Muscle of leg (tissue), 16 donors: ENCODE data around the gene HMG20B. TPM values are rescaled to one million over a fixed set of nuclear protein-coding genes. Genes with fewer than 3 reads are reported as not detected.
A peak's percentile ranks its signal among the peaks of the same experiment; 100 is the strongest.

ENCODE experiments used
- DNase-seq: peaks from one replicate; pipeline ENCODE4 v3.0.0; 2013
- H3K27ac ChIP-seq: one replicate; pipeline ENCODE4 v1.5.1; 2013; ENCODE audit warnings: mild to moderate bottlenecking, low read length, control low read depth
- H3K27me3 ChIP-seq: one replicate; pipeline ENCODE4 v1.6.1; 2013; ENCODE audit warnings: low read length; ENCODE audit not compliant: control insufficient read depth, insufficient read depth
- H3K36me3 ChIP-seq: one replicate; pipeline ENCODE4 v1.6.1; 2013; ENCODE audit warnings: low read length; ENCODE audit not compliant: control insufficient read depth, insufficient read depth
- H3K4me1 ChIP-seq: one replicate; pipeline ENCODE4 v1.6.1; 2013; ENCODE audit warnings: low read length; ENCODE audit not compliant: control insufficient read depth, insufficient read depth
- H3K4me3 ChIP-seq: one replicate; pipeline ENCODE4 v1.5.1; 2013; ENCODE audit warnings: low read length, control low read depth
- H3K9me3 ChIP-seq: replicated peaks from 2 replicates; pipeline ENCODE4 v1.6.1; 2013; ENCODE audit warnings: low read depth, low read length; ENCODE audit not compliant: control insufficient read depth
- WGBS: methylation state at CpG from one replicate; pipeline ENCODE4 v1.1.5; 2013; ENCODE audit warnings: missing lambda C conversion rate; ENCODE audit not compliant: insufficient coverage; 5-methylcytosine and 5-hydroxymethylcytosine counted together
- long read RNA-seq, 11 donors: transcript quantifications; one replicate each; lab custom pipeline, GENCODE V29; 2026
- polyA plus RNA-seq, 8 donors: library from polyadenylated mRNA; unstranded; fragments of 120-200 nt; gene quantifications; one replicate each; pipeline versions ENCODE4 v1.2.1 to v1.2.3, GENCODE V29; 2013; ENCODE audit warnings: inconsistent platforms in 1 of 8, low replicate concordance in 1 of 8; ENCODE audit not compliant: insufficient read length in 8 of 8, insufficient read depth in 1 of 8
- total RNA-seq: library from RNA; stranded (reverse); fragments of 120-200 nt; gene quantifications from one replicate; pipeline ENCODE4 v1.2.4, GENCODE V29; 2013

The HMG20B gene
- total RNA-seq = 39.9 TPM
- polyA plus RNA-seq = 10 to 100 TPM; 34.2 to 47.7 (median 40.8) TPM
- long read RNA-seq, donor 1, transcript HMG20B-202 (10 exons, 1,596 nt) = major isoform, 6 of 7 reads
- long read RNA-seq, donor 1, partial matches to known transcripts = 0 of 7 reads
- long read RNA-seq, donor 1, other reads (novel, unspliced or antisense) = 0 of 7 reads
- long read RNA-seq, donor 2 = 0 reads
- long read RNA-seq, donor 3, transcript HMG20B-202 (10 exons, 1,596 nt) = major isoform, 10 of 16 reads
- long read RNA-seq, donor 3, partial matches to known transcripts = 5 of 16 reads
- long read RNA-seq, donor 3, other reads (novel, unspliced or antisense) = 0 of 16 reads
- long read RNA-seq, donor 4, transcript HMG20B-202 (10 exons, 1,596 nt) = major isoform, 14 of 16 reads
- long read RNA-seq, donor 4, partial matches to known transcripts = 0 of 16 reads
- long read RNA-seq, donor 4, other reads (novel, unspliced or antisense) = 0 of 16 reads
- long read RNA-seq, donor 5, transcript HMG20B-202 (10 exons, 1,596 nt) = major isoform, 28 of 51 reads
- long read RNA-seq, donor 5, partial matches to known transcripts = 22 of 51 reads
- long read RNA-seq, donor 5, other reads (novel, unspliced or antisense) = 0 of 51 reads
- long read RNA-seq, donor 6, transcript HMG20B-202 (10 exons, 1,596 nt) = major isoform, 17 of 23 reads
- long read RNA-seq, donor 6, partial matches to known transcripts = 0 of 23 reads
- long read RNA-seq, donor 6, other reads (novel, unspliced or antisense) = 0 of 23 reads
- long read RNA-seq, donor 7, transcript HMG20B-202 (10 exons, 1,596 nt) = major isoform, 8 of 17 reads
- long read RNA-seq, donor 7, partial matches to known transcripts = 9 of 17 reads
- long read RNA-seq, donor 7, other reads (novel, unspliced or antisense) = 0 of 17 reads
- long read RNA-seq, donor 8, transcript HMG20B-202 (10 exons, 1,596 nt) = major isoform, 5 of 11 reads
- long read RNA-seq, donor 8, partial matches to known transcripts = 6 of 11 reads
- long read RNA-seq, donor 8, other reads (novel, unspliced or antisense) = 0 of 11 reads
- long read RNA-seq, donor 9, transcript HMG20B-202 (10 exons, 1,596 nt) = major isoform, 6 of 11 reads
- long read RNA-seq, donor 9, transcript HMG20B-209 (3 exons, 806 nt) = minor isoform, 5 of 11 reads
- long read RNA-seq, donor 9, partial matches to known transcripts = 0 of 11 reads
- long read RNA-seq, donor 9, other reads (novel, unspliced or antisense) = 0 of 11 reads
- long read RNA-seq, donor 10, transcript HMG20B-202 (10 exons, 1,596 nt) = major isoform, 6 of 11 reads
- long read RNA-seq, donor 10, transcript HMG20B-209 (3 exons, 806 nt) = minor isoform, 5 of 11 reads
- long read RNA-seq, donor 10, partial matches to known transcripts = 0 of 11 reads
- long read RNA-seq, donor 10, other reads (novel, unspliced or antisense) = 0 of 11 reads
- long read RNA-seq, donor 11, transcript HMG20B-202 (10 exons, 1,596 nt) = major isoform, 10 of 12 reads
- long read RNA-seq, donor 11, partial matches to known transcripts = 0 of 12 reads
- long read RNA-seq, donor 11, other reads (novel, unspliced or antisense) = 0 of 12 reads

DNA sequence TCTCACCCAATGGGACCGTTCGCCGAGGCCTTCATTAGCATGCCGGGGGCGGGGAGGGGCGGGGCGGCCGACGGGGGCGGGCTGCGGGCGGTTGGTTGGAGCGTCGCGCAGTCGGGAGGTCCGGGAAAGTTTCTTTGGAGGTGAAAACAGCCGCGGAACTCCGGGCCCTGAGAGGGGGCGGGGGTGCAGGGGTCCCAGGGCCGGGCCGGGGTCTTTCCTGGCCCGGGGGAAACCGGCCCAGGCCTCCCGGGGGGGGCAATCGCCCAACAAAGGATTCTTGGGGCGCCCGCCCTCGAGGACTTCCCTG, at the start of gene HMG20B:
Gene HMG20B, plus strand, starts transcription at position 90 of the 307 bp plus-strand sequence. CDS start 366 bp downstream, outside the sequence.
- WGBS = 0% methylated on average over 22 of the region's 30 CpGs
- H3K4me3 ChIP-seq = peak within 1 kb of the TSS; percentile 86
- DNase-seq = no peak
- no peaks in the 10 kb centered on the region for H3K27me3 ChIP-seq
- H3K27ac ChIP-seq = peak within 1 kb of the TSS; percentile 83
- H3K4me1 ChIP-seq = peaks cover 30% of the 10 kb centered on the region
- peaks cover 12% of the 10 kb centered on the region for H3K36me3 ChIP-seq
- H3K9me3 ChIP-seq = no peaks in the 10 kb centered on the region

DNA sequence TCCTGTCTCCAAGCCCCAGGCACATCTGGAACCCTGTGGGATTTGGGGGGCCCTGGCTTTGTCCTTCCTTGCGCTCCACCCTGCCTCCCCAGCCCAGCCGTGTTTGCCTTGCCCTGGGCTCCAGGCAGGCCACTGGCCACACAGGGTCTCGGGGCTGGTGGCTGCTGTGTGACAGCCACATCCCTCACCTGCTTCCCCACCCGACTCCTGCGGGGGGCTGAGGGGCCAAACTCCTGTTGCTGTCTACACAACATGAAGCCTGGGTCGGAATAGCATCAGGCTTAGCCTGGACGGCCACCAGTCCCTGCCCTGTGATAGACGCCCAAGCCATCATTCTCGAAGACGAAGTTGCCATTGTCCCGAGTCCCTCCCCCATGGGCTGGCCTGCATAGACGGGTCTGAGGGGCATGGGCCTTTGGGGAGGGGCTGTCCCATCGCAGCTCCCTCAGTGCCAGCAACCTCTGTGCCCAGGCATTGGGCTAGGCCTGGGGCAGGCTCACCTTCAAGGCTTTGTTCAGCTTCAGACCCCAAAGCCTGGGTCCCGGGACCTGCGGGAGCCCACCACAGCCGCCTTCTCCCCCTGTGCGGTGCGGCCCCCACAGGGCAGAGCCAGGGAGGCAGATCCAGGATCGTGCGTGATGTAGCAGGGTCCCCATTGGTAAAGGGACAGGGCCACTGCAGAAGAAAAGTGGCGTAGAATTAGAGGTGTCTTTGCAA, 49.2 kb upstream of the HMG20B start:
- 89% methylated on average over 19 of the region's 21 CpGs for WGBS

DNA sequence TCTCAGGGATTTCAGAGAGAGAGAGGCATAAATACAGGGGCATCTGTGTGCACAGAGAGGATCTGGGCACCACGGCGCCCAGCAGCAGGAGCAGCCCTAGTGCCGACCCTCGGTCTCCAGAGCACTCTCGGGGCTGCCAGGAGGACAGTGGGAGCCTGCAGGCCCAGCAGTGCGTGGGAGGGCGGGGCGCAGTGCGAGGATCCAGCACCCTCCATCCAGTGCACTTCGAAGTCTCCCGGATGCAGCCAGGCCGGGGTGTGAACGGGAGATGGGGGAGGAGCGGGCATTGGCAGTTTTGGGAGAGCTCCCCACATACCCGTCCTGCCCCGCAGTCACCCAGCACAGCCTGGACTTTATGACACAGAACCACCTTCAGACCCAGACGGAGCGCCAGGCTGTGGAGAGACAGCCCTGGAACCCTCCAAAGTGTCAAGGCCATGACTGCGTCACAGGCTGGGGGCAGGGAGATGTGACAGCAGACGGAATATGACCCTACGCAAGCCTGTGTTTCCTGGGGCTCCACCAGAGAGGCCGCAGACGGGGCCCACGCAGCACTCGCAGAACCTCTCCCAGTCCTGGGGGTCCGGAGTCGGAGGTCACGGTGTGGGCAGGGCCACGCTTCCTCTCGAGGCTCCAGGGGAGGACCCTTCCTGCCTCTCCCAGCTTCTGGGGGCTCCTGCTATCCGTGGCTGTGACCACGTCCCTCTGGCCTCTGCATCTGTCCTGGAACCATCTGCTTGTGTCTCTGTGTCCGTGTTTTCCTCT, 48.5 kb upstream of the HMG20B start:
- no peaks in the 10 kb centered on the region for H3K4me1 ChIP-seq
- DNase-seq = no peak
- H3K36me3 ChIP-seq = peaks cover 75% of the 10 kb centered on the region
- WGBS = 86% methylated on average over 24 of the region's 33 CpGs
- no peaks in the 10 kb centered on the region for H3K9me3 ChIP-seq
- no peaks in the 10 kb centered on the region for H3K27me3 ChIP-seq
- H3K27ac ChIP-seq = no peak overlapping the region
- no peak overlapping the region for H3K4me3 ChIP-seq

More for the DNA sequence above, 49.2 kb upstream of the HMG20B start:
- no peaks in the 10 kb centered on the region for H3K27me3 ChIP-seq
- H3K4me3 ChIP-seq = no peak overlapping the region
- H3K27ac ChIP-seq = no peak overlapping the region
- peaks cover 82% of the 10 kb centered on the region for H3K36me3 ChIP-seq
- no peaks in the 10 kb centered on the region for H3K4me1 ChIP-seq
- no peaks in the 10 kb centered on the region for H3K9me3 ChIP-seq
- no peak for DNase-seq

DNA sequence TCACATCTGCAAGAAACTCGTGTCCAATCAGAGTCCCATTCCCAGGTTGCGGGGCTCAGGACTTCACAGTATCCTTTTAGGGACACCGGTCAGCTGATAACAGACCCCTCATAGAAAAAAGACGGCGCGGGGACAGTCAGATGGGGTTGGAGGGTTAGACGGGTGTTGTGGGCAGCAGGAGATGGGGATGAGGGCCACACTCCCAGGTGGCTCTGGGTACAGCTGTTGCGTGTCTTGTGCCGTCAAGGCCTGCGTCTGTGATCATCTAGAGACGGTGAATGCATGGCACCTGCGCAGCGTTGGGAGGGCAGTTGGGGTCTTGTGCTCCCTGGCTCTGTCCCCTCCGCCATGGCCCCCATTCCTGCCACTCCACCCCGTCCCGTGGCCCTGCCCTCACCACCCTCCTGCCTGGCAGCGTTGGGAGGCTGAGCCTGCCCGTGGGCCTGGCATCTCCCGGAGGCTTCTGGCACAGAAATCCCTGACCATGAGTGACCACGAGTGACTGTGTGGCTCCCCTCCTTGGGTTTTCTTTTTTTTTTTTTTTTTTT, 47.8 kb upstream of the HMG20B start:
- Histone ChIP-seq H3K36me3 (peaks cover 68% of the 10 kb centered on the region), H3K27me3 (no peaks in the 10 kb centered on the region), H3K27ac (no peak overlapping the region), H3K4me1 (no peaks in the 10 kb centered on the region), H3K9me3 (no peaks in the 10 kb centered on the region), H3K4me3 (no peak overlapping the region)
- 93% methylated on average over 15 of the region's 20 CpGs for WGBS
- no peak for DNase-seq

DNA sequence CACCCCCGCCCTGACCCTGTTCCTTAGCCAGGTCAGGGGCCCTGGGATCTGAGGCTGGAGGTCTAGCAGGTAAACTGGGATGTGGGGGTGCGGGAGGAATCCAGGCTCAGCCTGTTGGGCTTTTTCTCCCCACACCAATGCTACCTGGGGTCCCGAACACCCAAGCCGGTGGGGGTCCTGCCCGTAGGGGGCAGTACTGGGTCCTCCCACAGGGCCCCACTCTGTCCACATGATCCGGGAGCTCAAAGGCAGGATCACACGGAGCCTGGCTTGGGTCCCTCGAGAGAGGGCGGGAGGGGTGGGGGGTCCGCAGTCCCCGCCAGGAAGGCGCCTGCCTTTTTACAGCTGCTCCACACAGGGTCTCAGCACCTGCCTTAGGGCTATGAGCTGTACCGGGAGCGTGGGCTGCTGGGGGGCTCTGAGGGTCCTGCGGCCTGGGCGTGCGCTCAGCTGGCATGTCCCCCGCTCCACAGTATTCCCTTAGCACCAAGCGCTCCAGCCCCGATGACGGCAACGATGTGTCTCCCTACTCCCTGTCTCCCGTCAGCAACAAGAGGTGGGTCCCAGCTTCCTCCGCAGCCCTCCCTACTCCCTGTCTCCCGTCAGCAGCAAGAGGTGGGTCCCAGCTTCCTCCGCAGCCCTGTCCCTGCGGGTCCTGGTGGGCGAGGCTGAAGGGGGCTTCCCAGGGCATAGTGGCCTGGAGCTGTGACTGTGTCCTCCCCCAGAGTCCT, 46.1 kb upstream of the HMG20B start:
- Histone ChIP-seq H3K36me3 (peaks cover 71% of the 10 kb centered on the region), H3K4me3 (no peak overlapping the region), H3K27me3 (no peaks in the 10 kb centered on the region), H3K9me3 (no peaks in the 10 kb centered on the region), H3K27ac (no peak overlapping the region), H3K4me1 (no peaks in the 10 kb centered on the region)
- DNase-seq = no peak
- 95% methylated on average over 22 of the region's 28 CpGs for WGBS

DNA sequence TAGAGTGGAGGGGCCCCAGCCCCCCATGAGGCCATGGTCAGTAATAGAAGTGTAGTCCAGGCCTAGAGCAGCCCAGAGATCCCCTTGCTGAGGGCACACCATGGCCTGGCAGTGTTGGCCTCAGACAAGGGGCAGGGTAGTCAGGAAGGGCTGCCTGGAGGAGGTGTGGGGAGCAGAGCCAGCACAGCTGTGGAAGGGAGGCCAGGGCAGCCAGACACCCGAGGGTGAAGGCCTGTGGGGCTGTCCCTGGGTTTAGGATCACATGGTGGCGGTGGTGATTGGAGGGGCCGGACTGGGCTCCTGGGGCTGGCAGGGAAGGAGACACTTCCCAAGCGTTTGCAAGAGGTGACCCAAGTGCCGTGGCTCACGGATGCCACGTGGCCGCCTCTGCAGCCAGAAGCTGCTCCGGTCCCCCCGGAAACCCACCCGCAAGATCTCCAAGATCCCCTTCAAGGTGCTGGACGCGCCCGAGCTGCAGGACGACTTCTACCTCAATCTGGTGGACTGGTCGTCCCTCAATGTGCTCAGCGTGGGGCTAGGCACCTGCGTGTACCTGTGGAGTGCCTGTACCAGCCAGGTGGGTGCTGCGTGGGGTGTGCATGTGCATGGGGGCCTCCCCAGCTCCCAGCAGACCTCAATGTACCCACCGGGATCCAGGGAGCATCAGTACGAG, 45.4 kb upstream of the HMG20B start:
- Histone ChIP-seq H3K27me3 (no peaks in the 10 kb centered on the region), H3K4me1 (no peaks in the 10 kb centered on the region), H3K27ac (no peak overlapping the region), H3K36me3 (peaks cover 71% of the 10 kb centered on the region), H3K9me3 (no peaks in the 10 kb centered on the region), H3K4me3 (no peak overlapping the region)
- DNase-seq = no peak
- 98% methylated on average over 19 of the region's 21 CpGs for WGBS

DNA sequence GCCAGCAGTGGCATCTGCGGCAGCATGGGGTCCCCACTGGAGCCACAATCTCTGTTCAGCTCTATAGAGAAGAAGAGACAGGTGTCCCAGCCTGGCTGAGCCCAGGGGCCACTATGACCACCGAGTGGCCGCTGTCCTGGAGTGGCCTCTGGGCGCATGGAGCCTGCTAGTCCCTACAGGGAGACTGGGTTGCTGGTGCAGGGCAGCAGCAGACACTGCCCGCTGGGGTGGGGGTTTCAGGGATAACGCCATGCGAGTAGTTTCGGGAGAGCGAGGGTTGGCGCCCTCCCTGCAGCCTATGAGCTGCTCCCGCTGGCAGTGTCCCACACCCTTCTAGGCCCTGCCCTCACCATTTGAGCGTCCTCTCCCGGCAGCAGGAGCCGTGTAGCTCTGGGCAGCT, 44.7 kb upstream of the HMG20B start:
- 97% methylated on average over 9 of the region's 14 CpGs for WGBS

More for the DNA sequence above, 44.7 kb upstream of the HMG20B start:
- H3K4me3 ChIP-seq = no peak overlapping the region
- no peak overlapping the region for H3K27ac ChIP-seq
- H3K9me3 ChIP-seq = no peaks in the 10 kb centered on the region
- no peak for DNase-seq
- H3K36me3 ChIP-seq = peaks cover 73% of the 10 kb centered on the region
- no peaks in the 10 kb centered on the region for H3K27me3 ChIP-seq
- H3K4me1 ChIP-seq = no peaks in the 10 kb centered on the region
